H1 (cell line): ENCODE results near the gene SEZ6L. TPM values are rescaled to one million over a fixed set of nuclear protein-coding genes. Genes with fewer than 3 reads are reported as not detected.
A peak's percentile ranks its signal among the peaks of the same experiment; 100 is the strongest.

Experiments used
- CTCF ChIA-PET: fragments of 300-600 bp; sonication (Branson Sonifier 250); formaldehyde crosslinking; loops from one replicate; lab custom pipeline; 2021; ENCODE audit not compliant: partially characterized antibody; lab: Charles Lee
- POLR2A ChIA-PET: fragments of 300-600 bp; sonication (Branson Sonifier 250); formaldehyde crosslinking; loops from one replicate; lab custom pipeline; 2021; ENCODE audit warnings: inconsistent platforms; ENCODE audit not compliant: partially characterized antibody; lab: Charles Lee
- DNase-seq, 2 experiments: peaks; one replicate each; pipeline versions ENCODE4 v3.0.0 to v3.0.0-alpha.2; 2010 to 2022; ENCODE audit warnings: low spot score in 2 of 2, low read depth in 1 of 2, mixed read lengths in 1 of 2
- FAIRE-seq: peaks from 2 replicates; lab custom pipeline; 2011; peaks lifted over from hg19 to GRCh38; lab: Jason Lieb, UNC
- H2AFZ ChIP-seq: 2 replicates; pipeline ENCODE4 v1.8.1; 2012; ENCODE audit warnings: low read length, inconsistent platforms
- H2AK5ac ChIP-seq: 2 replicates; pipeline ENCODE4 v1.6.1; 2013; ENCODE audit warnings: low read depth, low read length
- H2BK120ac ChIP-seq: replicated peaks from 2 replicates; pipeline ENCODE3; 2013; ENCODE audit warnings: low read depth, low read length, inconsistent platforms
- H2BK12ac ChIP-seq: 2 replicates; pipeline ENCODE4 v1.6.1; 2013; ENCODE audit warnings: low read depth, low read length
- H2BK15ac ChIP-seq: 2 replicates; pipeline ENCODE4 v1.6.1; 2013; ENCODE audit warnings: low read length
- H2BK20ac ChIP-seq: 2 replicates; pipeline ENCODE4 v1.6.1; 2013; ENCODE audit warnings: low read length
- H2BK5ac ChIP-seq: 2 replicates; pipeline ENCODE4 v1.6.1; 2013; ENCODE audit warnings: low read depth, low read length
- H3K14ac ChIP-seq: 2 replicates; pipeline ENCODE4 v1.6.1; 2013; ENCODE audit warnings: inconsistent platforms; ENCODE audit not compliant: insufficient read length
- H3K18ac ChIP-seq: 2 replicates; pipeline ENCODE4 v1.6.1; 2013; ENCODE audit warnings: low read length; ENCODE audit errors: extremely low read depth
- H3K23ac ChIP-seq: 2 replicates; pipeline ENCODE4 v1.6.1; 2013; ENCODE audit warnings: inconsistent platforms; ENCODE audit not compliant: insufficient read length
- H3K23me2 ChIP-seq: 2 replicates; pipeline ENCODE4 v1.6.1; 2013; ENCODE audit warnings: low read depth, low read length
- H3K27ac ChIP-seq: 2 replicates; pipeline ENCODE4 v1.6.1; 2011; ENCODE audit warnings: low read depth, low read length, inconsistent platforms
- H3K27me3 ChIP-seq, 4 experiments: replicated peaks in 1 of 4; 1 replicate in 1 of 4; 2 replicates in 3 of 4; pipeline versions ENCODE4 v1.6.1 to v1.8.1; 2011 to 2013; ENCODE audit warnings: low read length in 3 of 4, mild to moderate bottlenecking in 3 of 4, inconsistent platforms in 2 of 4, mixed read lengths in 2 of 4, moderate library complexity in 1 of 4; ENCODE audit not compliant: control insufficient read depth in 3 of 4, insufficient read depth in 3 of 4; ENCODE audit errors: extremely low read depth in 1 of 4
- H3K36me3 ChIP-seq, 4 experiments: 2 replicates each; pipeline versions ENCODE4 v1.6.1 to v1.8.1; 2011 to 2013; ENCODE audit warnings: mild to moderate bottlenecking in 4 of 4, low read length in 3 of 4, moderate library complexity in 2 of 4, control low read depth in 1 of 4, inconsistent platforms in 1 of 4; ENCODE audit not compliant: insufficient read depth in 4 of 4, control insufficient read depth in 2 of 4
- H3K4ac ChIP-seq: replicated peaks from 2 replicates; pipeline ENCODE3; 2013; ENCODE audit warnings: low read length, low read depth, mixed read lengths, inconsistent platforms; ENCODE audit not compliant: insufficient read length
- H3K4me1 ChIP-seq, 4 experiments: replicated peaks in 1 of 4; 1 replicate in 1 of 4; 2 replicates in 3 of 4; pipeline versions ENCODE4 v1.6.1 to v1.8.1; 2011 to 2013; ENCODE audit warnings: low read length in 3 of 4, inconsistent platforms in 2 of 4, mixed read lengths in 1 of 4; ENCODE audit not compliant: insufficient read depth in 4 of 4, control insufficient read depth in 3 of 4
- H3K4me2 ChIP-seq, 2 experiments: 2 replicates each; pipeline versions ENCODE4 v1.6.1 to v1.8.1; 2011 to 2013; ENCODE audit warnings: low read depth in 2 of 2, low read length in 2 of 2, control low read depth in 1 of 2, inconsistent platforms in 1 of 2, mild to moderate bottlenecking in 1 of 2; ENCODE audit not compliant: insufficient read depth in 1 of 2
- H3K4me3 ChIP-seq, 4 experiments: fragments of 200-600, 300-600 bp in 1 of 4; sonication (generic), shearing (Covaris generic), sonication (Bioruptor Twin) in 1 of 4; 2 replicates each; pipeline versions ENCODE4 v1.5.1 to v1.8.1; 2011 to 2016; ENCODE audit warnings: low read length in 4 of 4, low read depth in 3 of 4, control low read depth in 2 of 4, inconsistent platforms in 2 of 4, mild to moderate bottlenecking in 2 of 4, mixed read lengths in 1 of 4, moderate library complexity in 1 of 4; ENCODE audit not compliant: insufficient read depth in 2 of 4; ENCODE audit errors: extremely low read depth in 1 of 4
- H3K56ac ChIP-seq: replicated peaks from 2 replicates; pipeline ENCODE3; 2013; ENCODE audit warnings: low read depth, mild to moderate bottlenecking, mixed read lengths, low read length, inconsistent platforms; ENCODE audit not compliant: insufficient read length
- H3K79me1 ChIP-seq: 2 replicates; pipeline ENCODE4 v1.6.1; 2013; ENCODE audit warnings: low read depth, low read length, control low read depth
- H3K79me2 ChIP-seq, 2 experiments: 2 replicates each; pipeline versions ENCODE4 v1.6.1 to v1.8.1; 2012 to 2013; ENCODE audit warnings: low read length in 2 of 2, mild to moderate bottlenecking in 2 of 2, inconsistent platforms in 1 of 2; ENCODE audit not compliant: insufficient read depth in 2 of 2, control insufficient read depth in 1 of 2
- H3K9ac ChIP-seq, 4 experiments: replicated peaks in 1 of 4; 1 replicate in 1 of 4; 2 replicates in 3 of 4; pipeline versions ENCODE4 v1.6.1 to v1.8.1; 2011 to 2013; ENCODE audit warnings: low read depth in 3 of 4, low read length in 3 of 4, control low read depth in 2 of 4, mild to moderate bottlenecking in 2 of 4, moderate library complexity in 2 of 4, inconsistent platforms in 1 of 4; ENCODE audit errors: extremely low read depth in 1 of 4
- H3K9me3 ChIP-seq, 2 experiments: 2 replicates each; pipeline versions ENCODE4 v1.6.1 to v1.8.1; 2012 to 2013; ENCODE audit warnings: mild to moderate bottlenecking in 2 of 2, moderate library complexity in 2 of 2, control low read depth in 1 of 2, inconsistent platforms in 1 of 2, low read depth in 1 of 2, low read length in 1 of 2, mixed read lengths in 1 of 2; ENCODE audit not compliant: insufficient read depth in 2 of 2
- H4K20me1 ChIP-seq, 2 experiments: replicated peaks in 1 of 2; 2 replicates each; pipeline versions ENCODE3 to v1.8.1; 2011 to 2013; ENCODE audit warnings: inconsistent platforms in 2 of 2, low read length in 2 of 2, mild to moderate bottlenecking in 1 of 2; ENCODE audit not compliant: insufficient read depth in 2 of 2, control insufficient read depth in 1 of 2
- H4K5ac ChIP-seq: 2 replicates; pipeline ENCODE4 v1.6.1; 2013; ENCODE audit warnings: low read length, low read depth, mixed read lengths, inconsistent platforms; ENCODE audit not compliant: insufficient read length
- H4K8ac ChIP-seq: 2 replicates; pipeline ENCODE4 v1.8.0; 2013; ENCODE audit warnings: mild to moderate bottlenecking, moderate library complexity, low read length, inconsistent platforms; ENCODE audit not compliant: insufficient read depth; ENCODE audit errors: extremely low read depth
- H4K91ac ChIP-seq: replicated peaks from 2 replicates; pipeline ENCODE3; 2013; ENCODE audit warnings: low read length, mixed read lengths, inconsistent platforms; ENCODE audit not compliant: insufficient read length
- CTCF ChIP-seq, 3 experiments: IDR thresholded peaks; 1 replicate in 2 of 3; 2 replicates in 1 of 3; pipeline versions ENCODE4 v1.5.1 to v1.6.1; 2011; ENCODE audit warnings: low read length in 3 of 3, mild to moderate bottlenecking in 3 of 3, inconsistent platforms in 2 of 3, low read depth in 1 of 3, moderate library complexity in 1 of 3; ENCODE audit not compliant: insufficient read depth in 1 of 3; ENCODE audit errors: control extremely low read depth in 1 of 3
- POU5F1 ChIP-seq: IDR thresholded peaks from 2 replicates; pipeline ENCODE4 v1.6.1; 2011; ENCODE audit warnings: low read depth, mild to moderate bottlenecking, low read length, moderate library complexity
- WGBS, 2 experiments: shearing (Covaris generic) in 1 of 2; methylation state at CpG; one replicate each; pipeline versions ENCODE4 v1.1.6 to v1.1.7; 2013 to 2015; ENCODE audit warnings: low lambda C conversion rate in 2 of 2, mixed read lengths in 2 of 2, inconsistent platforms in 1 of 2, low coverage in 1 of 2, missing lambda C conversion rate in 1 of 2; ENCODE audit not compliant: insufficient replicate concordance in 2 of 2, insufficient coverage in 1 of 2, insufficient read length in 1 of 2; ENCODE audit errors: extremely low coverage in 1 of 2, missing lambda C conversion rate in 1 of 2; 5-methylcytosine and 5-hydroxymethylcytosine counted together
- polyA plus RNA-seq, 7 experiments: library from polyadenylated mRNA; depleted of rRNA in 3 of 7; stranded (reverse) in 5 of 7; unstranded in 2 of 7; fragments of >200 nt in 5 of 7; fragments of 200-250 nt in 2 of 7; gene quantifications; 1 replicate in 5 of 7; 2 replicates in 1 of 7; 4 replicates in 1 of 7; pipeline versions ENCODE4 v1.2.1 to v1.2.3, GENCODE V29; 2011 to 2013; ENCODE audit warnings: missing spikeins in 2 of 7, mixed read lengths in 2 of 7
- total RNA-seq: library from RNA; stranded (reverse); fragmentation: NEBNext Ultra II Directional; extraction: Animal tissue kit (Norgen Biotek cat#: 25700); gene quantifications from 2 replicates; pipeline ENCODE4 v1.2.1, GENCODE V29; 2021

SEZ6L gene
- total and polyA plus RNA-seq, 2 of the 8 experiments (the other 6 are each of a cell fraction or from before 2014, with no cell fraction given): 0.06 to 0.33 TPM

GRCh38 chr22:26291940-26292666 lies 122.8 kb downstream of the SEZ6L start:
- TF ChIP-seq CTCF (IDR thresholded peaks at IDR 0.05; ENCODE audit: control extremely low read depth in 1 of 3, insufficient read depth in 1 of 3, low read depth in 1 of 3, low read length in 3 of 3) (peak in 1 of 3 experiments; percentile 26; a peak in 1 of 4 replicates), POU5F1 (no peak)
- TF ChIP-seq, all 59 proteins: peak for 1
- no peaks in the 10 kb centered on the region for H3K36me3 ChIP-seq
- no peak overlapping the region for H2BK15ac ChIP-seq
- no peak overlapping the region for H4K8ac ChIP-seq
- 85% methylated on average over 14 of the region's 14 CpGs; no CpG with 5 or more reads in 1 of the 2 experiments for WGBS, 2 experiments
- H3K9me3 ChIP-seq: no peaks in the 10 kb centered on the region
- H3K23me2 ChIP-seq: peaks cover 2% of the 10 kb centered on the region; the same call in 1 of the 2 replicates
- H2BK120ac ChIP-seq: no peak overlapping the region
- H3K27me3 ChIP-seq: no peaks in the 10 kb centered on the region
- no peak overlapping the region for H3K27ac ChIP-seq
- no peak overlapping the region for H3K23ac ChIP-seq
- no peak overlapping the region for H3K18ac ChIP-seq
- H3K79me1 ChIP-seq: no peaks in the 10 kb centered on the region
- no peak overlapping the region for H3K4me3 ChIP-seq
- no peak overlapping the region for H3K4me2 ChIP-seq
- no peak overlapping the region for H4K91ac ChIP-seq
- H2BK20ac ChIP-seq: no peak overlapping the region
- no peak overlapping the region for H3K4ac ChIP-seq
- no peak overlapping the region for H2AFZ ChIP-seq
- FAIRE-seq (no peak), DNase-seq (no peak)
- no peak overlapping the region for H2BK5ac ChIP-seq
- peak overlapping the region; percentile 68; the same call in 1 of the 2 replicates for H2BK12ac ChIP-seq
- no peak overlapping the region for H3K56ac ChIP-seq
- H3K79me2 ChIP-seq: no peaks in the 10 kb centered on the region
- H4K20me1 ChIP-seq: no peaks in the 10 kb centered on the region
- H2AK5ac ChIP-seq: no peak overlapping the region
- ChIA-PET POLR2A (interaction anchor here (0.6 to 0.7 kb wide), 2 partner anchors 33 to 275 kb away, joined by 3 to 5 read pairs; no protein-coding TSS in a partner anchor), CTCF (interaction anchor here (0.7 to 4.4 kb wide), 6 partner anchors 16 to 120 kb away, joined by 3 to 21 read pairs (median 4); no protein-coding TSS in a partner anchor)
- no peak overlapping the region for H3K9ac ChIP-seq
- H3K14ac ChIP-seq: no peak overlapping the region
- no peak overlapping the region for H4K5ac ChIP-seq
- peaks cover 7 to 13% (median 10%) of the 10 kb centered on the region in 4 experiments; a peak in 4 of 7 replicates for H3K4me1 ChIP-seq
